ENCODE results near the gene TRPC4AP. TPM values are rescaled to one million over a fixed set of nuclear protein-coding genes. Genes with fewer than 3 reads are reported as not detected.

Gene TRPC4AP
- total RNA-seq, 1 experiment from 2014 or later = 32.8 TPM

GRCh38 chr20:34999021-34999451 is 93.6 kb downstream of the TRPC4AP start:
- in situ Hi-C loops (cut with HindIII; ENCODE audit: low pct_unique_long_range_greater_than_20kb, low sequenced_read_pairs) = no loop called here
- DNase-seq (ENCODE audit: low read depth, low spot score) = no peak

DNA sequence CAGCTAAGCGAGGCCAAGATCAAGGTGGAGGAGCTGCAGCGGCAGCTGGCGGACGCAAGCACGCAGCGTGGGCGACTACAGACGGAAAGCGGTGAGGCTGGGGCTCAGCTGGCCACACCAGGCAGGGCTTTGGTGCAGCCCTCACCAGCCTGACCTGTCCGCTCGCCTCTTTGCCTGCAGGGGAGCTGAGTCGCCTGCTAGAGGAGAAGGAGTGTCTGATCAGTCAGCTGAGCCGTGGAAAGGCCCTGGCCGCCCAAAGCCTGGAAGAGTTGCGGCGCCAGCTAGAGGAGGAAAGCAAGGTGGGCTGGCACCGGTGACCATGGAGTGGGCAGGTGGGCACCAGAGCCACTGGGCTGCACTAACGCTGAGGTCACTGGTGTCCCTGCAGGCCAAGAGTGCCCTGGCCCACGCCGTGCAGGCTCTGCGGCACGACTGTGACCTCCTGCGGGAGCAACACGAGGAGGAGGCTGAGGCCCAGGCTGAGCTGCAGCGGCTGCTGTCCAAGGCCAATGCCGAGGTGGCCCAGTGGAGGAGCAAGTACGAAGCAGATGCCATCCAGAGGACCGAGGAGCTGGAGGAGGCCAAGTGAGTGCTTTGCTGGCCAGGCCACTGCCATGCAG is 94.2 kb downstream of the TRPC4AP start:
- peak; percentile 24 for DNase-seq (ENCODE audit: low read depth, low spot score)
- in situ Hi-C loops (cut with HindIII; ENCODE audit: low pct_unique_long_range_greater_than_20kb, low sequenced_read_pairs) = no loop called here

- in situ Hi-C loops (cut with HindIII; ENCODE audit: low pct_unique_long_range_greater_than_20kb, low sequenced_read_pairs) = no loop called here
Measured at GRCh38 chr20:34997774-34998173, 94.8 kb downstream of the TRPC4AP start.

GRCh38 chr20:34997131-34997561 is 95.5 kb downstream of the TRPC4AP start:
- no peak for DNase-seq (ENCODE audit: low read depth, low spot score)
- in situ Hi-C loops (cut with HindIII; ENCODE audit: low pct_unique_long_range_greater_than_20kb, low sequenced_read_pairs) = no loop called here

More at GRCh38 chr20:34997774-34998173, 94.8 kb downstream of the TRPC4AP start:
- DNase-seq (ENCODE audit: low read depth, low spot score) = no peak

DNA sequence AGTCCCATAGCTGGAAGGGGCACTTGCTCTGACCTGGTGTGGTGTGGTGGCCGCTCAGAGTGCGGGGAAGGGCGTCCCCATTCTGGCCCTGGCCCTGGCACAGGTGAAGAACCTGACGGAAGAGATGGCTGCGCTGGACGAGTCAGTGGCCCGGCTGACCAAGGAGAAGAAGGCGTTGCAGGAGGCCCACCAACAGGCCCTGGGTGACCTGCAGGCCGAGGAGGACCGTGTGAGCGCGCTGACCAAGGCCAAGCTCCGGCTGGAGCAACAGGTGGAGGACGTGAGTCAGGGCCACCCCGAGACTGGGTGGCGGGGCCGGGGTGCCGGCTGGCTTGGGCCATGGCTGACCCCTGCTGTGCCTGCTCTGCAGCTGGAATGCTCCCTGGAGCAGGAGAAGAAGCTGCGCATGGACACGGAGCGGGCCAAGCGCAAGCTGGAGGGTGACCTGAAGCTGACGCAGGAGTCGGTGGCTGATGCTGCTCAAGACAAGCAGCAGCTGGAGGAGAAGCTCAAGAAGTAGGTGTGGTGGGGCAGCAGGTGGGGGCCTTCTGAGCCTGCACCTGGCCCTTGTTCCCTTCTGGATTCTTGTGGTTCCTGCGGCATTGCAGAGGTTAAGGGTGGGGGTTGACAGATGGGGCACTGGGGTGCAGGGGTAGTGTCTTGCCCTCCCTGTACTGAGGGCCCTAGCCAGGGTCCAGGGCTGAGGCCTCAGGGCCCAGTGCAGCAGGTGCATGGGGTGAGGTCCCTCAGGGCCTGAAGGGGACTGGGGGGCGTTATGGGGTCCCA is 96.2 kb downstream of the TRPC4AP start:
- in situ Hi-C loops (cut with HindIII; ENCODE audit: low pct_unique_long_range_greater_than_20kb, low sequenced_read_pairs) = no loop called here
- no peak for DNase-seq (ENCODE audit: low read depth, low spot score)

GRCh38 chr20:34995696-34996095 is 96.9 kb downstream of the TRPC4AP start:
- no peak for DNase-seq (ENCODE audit: low read depth, low spot score)
- in situ Hi-C loops (cut with HindIII; ENCODE audit: low pct_unique_long_range_greater_than_20kb, low sequenced_read_pairs) = no loop called here

DNA sequence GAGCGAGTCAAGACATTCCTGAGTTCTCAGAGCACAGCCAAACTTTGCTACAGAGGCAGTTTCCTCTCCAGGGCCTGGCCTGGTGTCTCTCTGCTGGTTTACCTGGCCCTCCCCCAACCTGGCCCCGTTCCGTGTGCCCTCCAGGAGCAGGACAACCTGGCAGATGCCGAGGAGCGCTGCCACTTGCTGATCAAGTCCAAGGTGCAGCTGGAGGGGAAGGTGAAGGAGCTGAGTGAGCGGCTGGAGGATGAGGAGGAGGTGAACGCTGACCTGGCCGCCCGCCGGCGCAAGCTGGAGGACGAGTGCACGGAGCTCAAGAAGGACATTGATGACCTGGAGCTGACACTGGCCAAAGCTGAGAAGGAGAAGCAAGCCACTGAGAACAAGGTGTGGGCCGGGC is 97.4 kb downstream of the TRPC4AP start:
- in situ Hi-C loops (cut with HindIII; ENCODE audit: low pct_unique_long_range_greater_than_20kb, low sequenced_read_pairs) = no loop called here
- DNase-seq (ENCODE audit: low read depth, low spot score) = no peak

GRCh38 chr20:34994509-34995131 is 98.0 kb downstream of the TRPC4AP start:
- in situ Hi-C loops (cut with HindIII; ENCODE audit: low pct_unique_long_range_greater_than_20kb, low sequenced_read_pairs) = no loop called here
- DNase-seq (ENCODE audit: low read depth, low spot score) = no peak

DNA sequence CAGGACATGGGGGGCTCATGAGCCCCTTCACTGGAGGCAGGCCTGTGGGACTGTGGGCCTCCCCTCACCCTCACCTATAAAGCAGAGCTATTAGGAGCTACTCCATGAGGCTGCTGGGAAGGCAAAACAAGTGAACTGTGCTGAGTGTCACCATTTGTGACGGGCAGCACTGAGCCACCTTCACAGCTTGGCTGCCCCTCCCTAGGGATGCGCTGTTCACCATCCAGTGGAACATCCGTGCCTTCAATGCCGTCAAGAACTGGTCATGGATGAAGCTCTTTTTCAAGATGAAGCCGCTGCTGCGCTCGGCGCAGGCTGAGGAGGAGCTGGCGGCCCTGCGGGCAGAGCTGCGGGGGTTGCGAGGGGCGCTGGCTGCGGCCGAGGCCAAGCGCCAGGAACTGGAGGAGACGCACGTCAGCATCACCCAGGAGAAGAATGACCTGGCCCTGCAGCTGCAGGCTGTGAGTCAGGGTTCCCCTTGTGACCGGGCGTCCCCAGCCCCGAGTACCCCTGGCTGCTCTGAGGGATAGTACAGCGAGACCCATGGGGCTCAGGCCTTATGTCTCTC is 98.6 kb downstream of the TRPC4AP start:
- in situ Hi-C loops (cut with HindIII; ENCODE audit: low pct_unique_long_range_greater_than_20kb, low sequenced_read_pairs) = no loop called here
- DNase-seq (ENCODE audit: low read depth, low spot score) = no peak

GRCh38 chr20:34992751-34993417 is 99.7 kb downstream of the TRPC4AP start:
- in situ Hi-C loops (cut with HindIII; ENCODE audit: low pct_unique_long_range_greater_than_20kb, low sequenced_read_pairs) = no loop called here
- DNase-seq (ENCODE audit: low read depth, low spot score) = no peak

DNA sequence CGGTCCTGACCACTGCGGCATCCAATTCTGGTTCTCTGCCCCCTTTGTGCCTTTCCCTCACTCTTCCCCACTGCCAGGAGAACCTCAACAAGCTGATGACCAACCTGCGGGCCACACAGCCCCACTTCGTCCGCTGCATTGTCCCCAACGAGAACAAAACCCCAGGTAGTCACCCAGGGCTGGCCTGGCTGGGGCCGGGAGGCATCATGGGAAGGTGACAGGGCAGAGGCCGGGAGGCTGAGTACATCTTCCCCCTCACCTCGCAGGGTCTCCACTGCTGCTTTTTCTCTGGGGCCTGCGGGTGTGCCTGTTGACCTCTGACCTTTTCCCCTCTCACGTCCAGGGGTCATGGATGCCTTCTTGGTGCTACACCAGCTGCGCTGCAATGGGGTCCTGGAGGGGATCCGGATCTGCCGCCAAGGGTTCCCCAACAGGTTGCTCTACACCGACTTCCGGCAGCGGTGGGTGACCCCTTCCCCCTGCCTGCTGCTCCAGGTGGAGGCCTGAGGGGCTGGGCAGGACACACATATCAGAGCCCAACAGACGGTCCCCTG is 101.9 kb downstream of the TRPC4AP start:
- DNase-seq (ENCODE audit: low read depth, low spot score) = no peak
- in situ Hi-C loops (cut with HindIII; ENCODE audit: low pct_unique_long_range_greater_than_20kb, low sequenced_read_pairs) = no loop called here

DNA sequence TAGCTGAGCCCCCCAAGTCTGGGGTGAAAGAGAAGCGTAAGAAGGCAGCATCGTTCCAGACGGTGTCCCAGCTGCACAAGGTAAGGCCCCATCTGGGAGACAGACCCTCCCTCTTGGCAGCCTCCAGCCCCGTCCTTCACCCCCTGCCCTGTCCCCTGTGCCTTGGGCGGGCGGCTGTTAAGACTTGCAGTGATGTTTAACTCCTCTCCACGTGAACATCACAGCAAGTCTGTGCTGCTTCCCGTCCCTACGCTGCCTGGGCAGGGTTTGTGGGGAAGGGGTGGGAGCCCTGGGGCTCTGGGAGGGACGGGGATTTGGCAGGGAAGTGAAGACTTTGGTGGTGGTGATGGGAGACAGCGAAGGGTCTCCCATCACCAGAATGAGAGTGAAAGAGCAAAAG is 102.4 kb downstream of the TRPC4AP start:
- in situ Hi-C loops (cut with HindIII; ENCODE audit: low pct_unique_long_range_greater_than_20kb, low sequenced_read_pairs) = no loop called here
- no peak for DNase-seq (ENCODE audit: low read depth, low spot score)

GRCh38 chr20:34989670-34990069 is 102.9 kb downstream of the TRPC4AP start:
- in situ Hi-C loops (cut with HindIII; ENCODE audit: low pct_unique_long_range_greater_than_20kb, low sequenced_read_pairs) = no loop called here
- DNase-seq (ENCODE audit: low read depth, low spot score) = no peak

- in situ Hi-C loops (cut with HindIII; ENCODE audit: low pct_unique_long_range_greater_than_20kb, low sequenced_read_pairs) = no loop called here
- DNase-seq (ENCODE audit: low read depth, low spot score) = no peak
Measured at GRCh38 chr20:34989118-34989517, 103.5 kb downstream of the TRPC4AP start.

DNA sequence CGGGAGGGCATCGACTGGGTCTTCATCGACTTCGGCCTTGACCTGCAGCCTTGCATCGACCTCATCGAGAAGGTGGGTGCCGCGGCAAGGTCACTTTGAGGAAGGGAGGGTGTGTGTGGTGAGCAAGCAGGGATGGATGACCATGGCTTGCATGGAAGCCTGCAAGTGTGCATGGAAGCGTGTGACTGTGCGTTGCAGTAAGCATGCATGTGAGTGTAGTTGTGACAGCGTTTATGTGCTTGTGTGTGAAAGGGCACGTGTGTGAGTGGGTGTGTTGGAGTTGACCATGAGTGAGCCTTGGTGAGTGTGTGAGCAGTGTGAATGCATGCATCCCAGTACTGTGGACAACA is 104.4 kb downstream of the TRPC4AP start:
- in situ Hi-C loops (cut with HindIII; ENCODE audit: low pct_unique_long_range_greater_than_20kb, low sequenced_read_pairs) = no loop called here
- no peak for DNase-seq (ENCODE audit: low read depth, low spot score)

GRCh38 chr20:34987288-34988190 is 105.1 kb downstream of the TRPC4AP start:
- DNase-seq (ENCODE audit: low read depth, low spot score) = no peak
- in situ Hi-C loops (cut with HindIII; ENCODE audit: low pct_unique_long_range_greater_than_20kb, low sequenced_read_pairs) = no loop called here

Measured in SK-MEL-5 (cell line).